Cardiac muscle cell (in vitro differentiated cells and primary cell): ENCODE measurements around the gene ZNF277. TPM values are rescaled to one million over a fixed set of nuclear protein-coding genes. Genes with fewer than 3 reads are reported as not detected.

Source experiments
- DNase-seq, 2 donors: peaks; one replicate each; pipeline versions ENCODE4 v3.0.0 to v3.0.0-alpha.2; 2010 to 2017; ENCODE audit warnings: low read depth in 1 of 2, low spot score in 1 of 2
- H3K27ac ChIP-seq: fragments of 200-600 bp; sonication (generic); 2 replicates; pipeline ENCODE4 v1.5.1; 2016
- H3K27me3 ChIP-seq: fragments of 200-600 bp; sonication (generic); 2 replicates; pipeline ENCODE4 v1.6.0; 2016; ENCODE audit warnings: control low read depth
- H3K36me3 ChIP-seq: fragments of 200-600 bp; sonication (generic); 2 replicates; pipeline ENCODE4 v1.5.1; 2016; ENCODE audit warnings: control low read depth
- H3K4me1 ChIP-seq: fragments of 200-600 bp; sonication (generic); 2 replicates; pipeline ENCODE4 v1.8.1; 2017; ENCODE audit warnings: low read depth, mild to moderate bottlenecking, mixed run types
- H3K4me3 ChIP-seq: fragments of 200-600 bp; sonication (generic); 2 replicates; pipeline ENCODE4 v1.5.1; 2016; ENCODE audit warnings: mild to moderate bottlenecking
- H3K9me3 ChIP-seq: fragments of 200-600 bp; sonication (generic); 2 replicates; pipeline ENCODE4 v1.5.1; 2017; ENCODE audit warnings: low read depth, mild to moderate bottlenecking, control low read depth
- polyA plus RNA-seq: library from polyadenylated mRNA; unstranded; fragments of >200 nt; fragmentation: Nextera tagmentation; extraction: Ambion mirVana; gene quantifications from 2 replicates; pipeline ENCODE4 v1.2.1, GENCODE V29; 2016
- total RNA-seq: library from RNA; depleted of rRNA; stranded (reverse); fragments of >200 nt; gene quantifications from 2 replicates; pipeline ENCODE4 v1.2.3, GENCODE V29; 2016
- TF ChIP-seq, protein P1 (sequence below): IDR thresholded peaks from 2 replicates; pipeline ENCODE4 v1.5.1; 2012; ENCODE audit warnings: low read depth, mild to moderate bottlenecking, low read length

Gene ZNF277
- total RNA-seq: 15.6 and 22.6 TPM in 2 replicates
- 9.8 and 13.0 TPM in 2 replicates for polyA plus RNA-seq

DNA sequence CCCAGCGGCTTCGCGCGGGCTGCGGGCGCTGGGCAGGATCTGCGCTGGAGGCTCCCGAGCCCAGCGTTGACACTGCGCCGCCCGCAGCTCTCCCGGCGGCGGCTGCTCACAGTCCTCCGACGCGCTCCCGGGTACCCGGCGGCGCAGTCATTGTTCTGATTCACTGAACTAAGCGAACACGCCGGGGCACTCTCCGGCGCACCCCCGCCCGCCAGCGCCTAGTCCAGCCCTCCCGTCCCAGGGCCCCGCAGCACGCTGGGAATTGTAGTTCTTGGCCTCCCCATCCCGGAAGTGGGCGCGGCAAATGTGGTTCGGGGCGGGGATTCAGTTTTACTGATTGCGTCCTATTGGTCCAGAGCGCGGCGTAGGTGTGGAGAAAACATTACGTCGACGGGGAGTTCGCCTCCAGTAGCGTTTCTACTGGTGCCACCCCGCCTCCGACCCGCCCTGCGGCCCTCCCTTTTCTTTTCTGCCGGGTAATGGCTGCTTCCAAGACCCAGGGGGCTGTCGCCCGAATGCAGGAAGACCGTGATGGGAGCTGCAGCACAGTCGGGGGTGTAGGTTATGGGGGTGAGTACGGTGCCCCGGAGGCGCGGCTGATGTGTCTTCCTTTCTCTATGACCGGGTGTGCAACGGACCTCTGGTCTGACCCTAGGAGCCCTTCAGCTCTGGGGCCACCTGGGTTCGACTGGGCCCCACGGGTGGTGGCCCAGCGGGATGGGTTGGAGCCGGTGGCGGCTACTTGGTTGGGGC lies at the start of gene ZNF277, which contains the start of gene DOCK4:
TSS of gene ZNF277 (plus strand) at position 458 of the 753 bp plus-strand sequence. CDS start at position 480, 22 bp downstream.
TSS of gene DOCK4 (minus strand) at position 162 of the 753 bp plus-strand sequence. CDS start 261 bp downstream, outside the sequence.
- Histone ChIP-seq H3K9me3 (no peaks in the 10 kb centered on the region), H3K4me1 (peaks cover 11% of the 10 kb centered on the region), H3K27ac (peak within 1 kb of the TSS; percentile 61), H3K27me3 (no peaks in the 10 kb centered on the region), H3K4me3 (peak within 1 kb of the TSS; percentile 74), H3K36me3 (no peaks in the 10 kb centered on the region)
- TF ChIP-seq, protein P1, sequence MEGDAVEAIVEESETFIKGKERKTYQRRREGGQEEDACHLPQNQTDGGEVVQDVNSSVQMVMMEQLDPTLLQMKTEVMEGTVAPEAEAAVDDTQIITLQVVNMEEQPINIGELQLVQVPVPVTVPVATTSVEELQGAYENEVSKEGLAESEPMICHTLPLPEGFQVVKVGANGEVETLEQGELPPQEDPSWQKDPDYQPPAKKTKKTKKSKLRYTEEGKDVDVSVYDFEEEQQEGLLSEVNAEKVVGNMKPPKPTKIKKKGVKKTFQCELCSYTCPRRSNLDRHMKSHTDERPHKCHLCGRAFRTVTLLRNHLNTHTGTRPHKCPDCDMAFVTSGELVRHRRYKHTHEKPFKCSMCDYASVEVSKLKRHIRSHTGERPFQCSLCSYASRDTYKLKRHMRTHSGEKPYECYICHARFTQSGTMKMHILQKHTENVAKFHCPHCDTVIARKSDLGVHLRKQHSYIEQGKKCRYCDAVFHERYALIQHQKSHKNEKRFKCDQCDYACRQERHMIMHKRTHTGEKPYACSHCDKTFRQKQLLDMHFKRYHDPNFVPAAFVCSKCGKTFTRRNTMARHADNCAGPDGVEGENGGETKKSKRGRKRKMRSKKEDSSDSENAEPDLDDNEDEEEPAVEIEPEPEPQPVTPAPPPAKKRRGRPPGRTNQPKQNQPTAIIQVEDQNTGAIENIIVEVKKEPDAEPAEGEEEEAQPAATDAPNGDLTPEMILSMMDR: no peak
- peak; percentile 100 for DNase-seq

- DNase-seq: peak in 1 of 2 donors; percentile 92
- TF ChIP-seq, protein P1: no peak
- Histone ChIP-seq H3K4me3 (no peak overlapping the region), H3K36me3 (no peaks in the 10 kb centered on the region), H3K27me3 (no peaks in the 10 kb centered on the region), H3K27ac (no peak overlapping the region), H3K9me3 (no peaks in the 10 kb centered on the region), H3K4me1 (peaks cover 14% of the 10 kb centered on the region)
Measured at GRCh38 chr7:112157072-112157471, 49.4 kb upstream of the ZNF277 start.

- no peak for DNase-seq
- H3K27ac ChIP-seq: no peak overlapping the region
- H3K9me3 ChIP-seq: no peaks in the 10 kb centered on the region
- H3K4me1 ChIP-seq: peaks cover 15% of the 10 kb centered on the region
- H3K36me3 ChIP-seq: no peaks in the 10 kb centered on the region
- H3K4me3 ChIP-seq: no peak overlapping the region
- TF ChIP-seq, protein P1: no peak
- H3K27me3 ChIP-seq: no peaks in the 10 kb centered on the region
Measured at GRCh38 chr7:112159351-112159750, 47.1 kb upstream of the ZNF277 start.

DNA sequence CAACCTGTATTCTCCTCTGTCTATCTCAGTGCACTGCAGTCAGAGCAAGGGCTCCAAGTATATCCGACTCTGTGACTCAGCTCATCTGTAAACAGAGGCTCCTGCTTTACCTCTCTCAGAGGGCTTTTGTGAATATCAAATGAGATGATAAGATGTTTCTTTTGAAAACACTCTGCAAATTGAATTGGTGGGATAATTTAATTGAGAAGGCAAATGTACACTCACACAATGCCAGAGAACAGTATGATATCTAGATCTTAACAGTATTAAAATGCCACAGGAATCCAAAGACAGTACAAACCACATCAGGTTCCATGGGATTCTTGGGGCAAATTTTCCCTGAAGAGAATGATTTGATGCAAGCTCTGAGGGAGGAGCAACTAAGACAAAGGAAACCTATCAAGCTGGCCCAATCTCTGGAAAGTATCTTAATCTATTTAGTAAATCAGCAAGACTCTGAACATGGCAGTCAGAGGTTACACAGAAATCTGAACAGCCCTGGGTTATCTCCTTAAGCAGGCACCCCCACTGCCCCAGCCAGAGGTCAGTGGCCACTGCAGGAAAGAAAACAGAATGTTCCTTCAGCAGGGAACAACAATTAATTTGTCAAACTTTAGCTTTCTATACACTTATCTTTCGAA lies 46.2 kb upstream of the ZNF277 start:
- no peaks in the 10 kb centered on the region for H3K27me3 ChIP-seq
- H3K4me1 ChIP-seq: peaks cover 15% of the 10 kb centered on the region
- no peak overlapping the region for H3K27ac ChIP-seq
- TF ChIP-seq, protein P1: no peak
- peak in 1 of 2 donors; percentile 40 for DNase-seq
- H3K4me3 ChIP-seq: no peak overlapping the region
- no peaks in the 10 kb centered on the region for H3K9me3 ChIP-seq
- no peaks in the 10 kb centered on the region for H3K36me3 ChIP-seq

DNA sequence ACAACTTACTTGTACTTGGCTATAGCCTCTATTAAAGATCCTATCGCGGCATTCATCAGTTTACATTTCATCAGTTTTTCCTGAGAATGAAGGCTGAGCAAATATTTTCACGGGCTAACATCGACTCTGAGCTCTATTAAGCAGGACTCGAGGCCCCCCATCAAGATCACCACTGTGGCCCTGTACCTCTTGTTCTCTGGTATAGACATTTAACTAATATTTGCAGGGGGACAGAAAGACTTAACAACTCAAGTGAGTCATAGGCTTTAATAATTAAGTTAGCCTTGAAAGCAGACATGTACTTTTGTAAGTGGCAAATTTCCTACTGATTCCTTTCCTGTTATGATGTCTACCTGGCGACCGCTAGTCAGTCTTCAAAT lies 45.7 kb upstream of the ZNF277 start:
- H3K4me3 ChIP-seq: no peak overlapping the region
- H3K27ac ChIP-seq: no peak overlapping the region
- no peaks in the 10 kb centered on the region for H3K36me3 ChIP-seq
- no peaks in the 10 kb centered on the region for H3K9me3 ChIP-seq
- TF ChIP-seq, protein P1: no peak
- H3K27me3 ChIP-seq: no peaks in the 10 kb centered on the region
- DNase-seq: no peak
- peaks cover 15% of the 10 kb centered on the region for H3K4me1 ChIP-seq
